Gastrocnemius medialis (tissue), 4 donors: Measurements from ENCODE around the gene CAPZB.

Source experiments
- POLR2A ChIP-seq, 2 donors: fragments of 450-650 bp; IDR thresholded peaks; one replicate each; pipeline ENCODE4 v1.6.1; 2017; ENCODE audit warnings: antibody characterized with exemption in 2 of 2, mild to moderate bottlenecking in 2 of 2, moderate library complexity in 2 of 2
- TF ChIP-seq, protein P1 (sequence below), 5 experiments: fragments of 450-650 bp in 3 of 5; fragments of 200-600 bp in 2 of 5; sonication (generic) in 2 of 5; IDR thresholded peaks in 4 of 5; conservative IDR thresholded peaks in 1 of 5; 1 replicate in 4 of 5; 2 replicates in 1 of 5; pipeline ENCODE4 v1.5.1; 2016 to 2019; ENCODE audit warnings: antibody characterized with exemption in 5 of 5, mild to moderate bottlenecking in 3 of 5, moderate library complexity in 3 of 5

DNA sequence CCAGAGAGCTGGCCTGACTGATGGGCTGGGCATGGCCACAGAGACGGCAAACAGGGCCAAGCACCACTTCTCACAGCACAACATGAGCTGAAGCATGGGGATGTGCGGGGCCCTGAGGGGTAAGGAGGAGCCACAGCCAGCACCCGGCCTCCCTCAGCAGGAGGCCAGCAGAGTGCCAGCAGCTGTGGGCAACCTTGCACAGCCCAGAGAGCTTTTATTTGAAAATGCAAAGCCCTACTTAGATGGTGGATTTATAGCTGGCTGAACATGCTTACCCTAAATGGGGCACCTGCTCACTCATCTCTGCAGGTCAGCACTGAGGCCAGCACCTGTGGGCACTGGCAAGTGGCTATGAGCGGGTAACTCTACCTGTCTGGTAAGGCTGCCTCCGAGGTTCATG is 129.1 kb downstream of the CAPZB start:
- no peak for TF ChIP-seq POLR2A (IDR thresholded peaks at IDR 0.05)
- TF ChIP-seq, protein P1, sequence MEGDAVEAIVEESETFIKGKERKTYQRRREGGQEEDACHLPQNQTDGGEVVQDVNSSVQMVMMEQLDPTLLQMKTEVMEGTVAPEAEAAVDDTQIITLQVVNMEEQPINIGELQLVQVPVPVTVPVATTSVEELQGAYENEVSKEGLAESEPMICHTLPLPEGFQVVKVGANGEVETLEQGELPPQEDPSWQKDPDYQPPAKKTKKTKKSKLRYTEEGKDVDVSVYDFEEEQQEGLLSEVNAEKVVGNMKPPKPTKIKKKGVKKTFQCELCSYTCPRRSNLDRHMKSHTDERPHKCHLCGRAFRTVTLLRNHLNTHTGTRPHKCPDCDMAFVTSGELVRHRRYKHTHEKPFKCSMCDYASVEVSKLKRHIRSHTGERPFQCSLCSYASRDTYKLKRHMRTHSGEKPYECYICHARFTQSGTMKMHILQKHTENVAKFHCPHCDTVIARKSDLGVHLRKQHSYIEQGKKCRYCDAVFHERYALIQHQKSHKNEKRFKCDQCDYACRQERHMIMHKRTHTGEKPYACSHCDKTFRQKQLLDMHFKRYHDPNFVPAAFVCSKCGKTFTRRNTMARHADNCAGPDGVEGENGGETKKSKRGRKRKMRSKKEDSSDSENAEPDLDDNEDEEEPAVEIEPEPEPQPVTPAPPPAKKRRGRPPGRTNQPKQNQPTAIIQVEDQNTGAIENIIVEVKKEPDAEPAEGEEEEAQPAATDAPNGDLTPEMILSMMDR (IDR thresholded peaks at IDR 0.05 in 4 of 5, conservative IDR thresholded peaks at IDR 0.05 in 1 of 5) = no peak
